NCI-H1694 (cell line): ENCODE measurements around the gene QKI.

Experiments used
- DNase-seq: peaks from one replicate; lab custom pipeline; 2025; lab: John Stamatoyannopoulos, UW

QKI gene

DNA sequence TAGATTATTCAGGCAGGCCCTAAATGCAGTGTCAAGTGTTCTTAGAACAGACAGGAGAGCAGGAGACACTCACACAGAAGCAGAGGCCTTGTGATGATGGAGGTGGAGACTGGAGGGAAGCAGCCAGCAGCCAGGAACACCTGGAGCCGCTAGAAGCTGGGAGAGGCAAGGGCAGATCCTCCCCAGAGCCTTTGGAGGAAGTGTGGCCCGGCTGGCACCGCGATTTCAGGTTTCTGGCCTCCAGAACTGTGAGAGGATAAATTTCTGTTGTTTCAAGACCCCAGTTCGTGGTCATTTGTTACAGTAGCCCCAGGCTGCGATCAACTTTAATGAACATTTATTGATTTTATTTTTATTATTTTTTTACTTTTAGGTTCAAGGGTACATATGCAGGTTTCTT lies 203.0 kb downstream of the QKI start:
- no peak for DNase-seq

DNA sequence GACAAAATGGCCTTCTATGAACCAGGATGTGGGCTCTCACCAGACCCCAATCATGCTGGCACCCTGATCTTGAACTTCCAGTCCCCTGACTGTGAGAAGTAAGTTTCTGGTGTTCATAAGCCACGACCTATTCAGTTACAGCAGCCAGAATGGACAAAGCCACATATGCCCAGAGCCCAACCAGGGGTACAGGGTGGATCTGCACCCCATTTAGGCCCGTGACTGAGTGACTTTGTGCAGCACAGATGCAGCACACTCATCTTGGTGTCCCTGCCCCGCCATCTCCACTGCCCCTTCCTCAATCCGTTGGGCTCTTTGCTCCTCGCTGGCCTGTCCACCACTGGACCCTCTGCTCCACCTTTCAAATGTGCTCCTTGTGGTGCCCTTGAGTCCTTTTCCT lies 205.6 kb downstream of the QKI start:
- no peak for DNase-seq

DNA sequence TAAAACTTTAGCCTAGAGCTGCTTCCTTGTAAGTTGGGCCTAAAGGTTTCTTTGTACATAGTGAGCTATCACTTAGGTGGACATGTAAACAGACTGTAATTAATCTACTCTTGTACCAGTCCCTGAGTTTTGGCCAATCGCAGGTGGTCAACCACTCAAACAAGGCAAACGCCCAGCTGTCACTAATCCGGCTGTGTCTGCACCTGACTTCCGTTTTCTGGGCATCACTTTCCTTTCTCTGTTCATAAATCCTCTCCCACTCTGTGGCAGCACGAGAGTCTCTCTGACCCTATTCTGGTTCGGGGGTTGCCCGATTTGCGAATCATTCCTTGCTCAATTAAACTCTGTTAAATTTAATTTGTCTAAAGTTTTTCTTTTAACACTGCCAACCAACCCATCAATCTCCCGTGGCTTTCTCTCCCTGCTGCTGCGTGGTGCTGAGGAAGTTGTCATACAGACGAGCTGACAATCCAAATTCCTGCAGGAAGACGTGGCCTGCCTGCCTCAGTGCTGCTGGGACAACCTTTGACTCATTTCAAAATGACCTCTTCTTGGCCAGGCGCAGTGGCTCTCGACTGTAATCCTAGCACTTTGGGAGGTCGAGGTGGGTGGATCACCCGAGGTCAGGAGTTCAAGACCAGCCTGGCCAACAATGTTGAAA lies 206.3 kb downstream of the QKI start:
- no peak for DNase-seq

DNA sequence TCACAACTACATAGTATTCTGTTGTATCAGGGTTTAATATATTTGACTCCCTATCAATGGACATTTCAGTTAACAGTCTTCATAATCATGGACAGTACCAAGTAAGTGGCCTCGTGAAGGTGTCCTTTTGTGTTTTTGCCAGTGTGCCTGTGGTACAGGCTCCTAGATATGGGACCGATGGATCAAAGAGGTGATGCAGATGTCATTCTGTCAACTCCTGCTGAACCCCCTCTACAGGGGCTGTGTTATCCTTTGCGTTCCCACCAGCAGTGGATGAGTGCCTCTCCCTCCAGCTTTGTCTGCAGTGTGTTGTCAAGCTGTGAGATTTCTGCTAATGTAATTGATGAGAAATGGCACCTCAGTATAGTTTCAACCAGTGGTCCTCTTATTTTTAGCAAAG lies 210.7 kb downstream of the QKI start:
- DNase-seq: no peak

DNA sequence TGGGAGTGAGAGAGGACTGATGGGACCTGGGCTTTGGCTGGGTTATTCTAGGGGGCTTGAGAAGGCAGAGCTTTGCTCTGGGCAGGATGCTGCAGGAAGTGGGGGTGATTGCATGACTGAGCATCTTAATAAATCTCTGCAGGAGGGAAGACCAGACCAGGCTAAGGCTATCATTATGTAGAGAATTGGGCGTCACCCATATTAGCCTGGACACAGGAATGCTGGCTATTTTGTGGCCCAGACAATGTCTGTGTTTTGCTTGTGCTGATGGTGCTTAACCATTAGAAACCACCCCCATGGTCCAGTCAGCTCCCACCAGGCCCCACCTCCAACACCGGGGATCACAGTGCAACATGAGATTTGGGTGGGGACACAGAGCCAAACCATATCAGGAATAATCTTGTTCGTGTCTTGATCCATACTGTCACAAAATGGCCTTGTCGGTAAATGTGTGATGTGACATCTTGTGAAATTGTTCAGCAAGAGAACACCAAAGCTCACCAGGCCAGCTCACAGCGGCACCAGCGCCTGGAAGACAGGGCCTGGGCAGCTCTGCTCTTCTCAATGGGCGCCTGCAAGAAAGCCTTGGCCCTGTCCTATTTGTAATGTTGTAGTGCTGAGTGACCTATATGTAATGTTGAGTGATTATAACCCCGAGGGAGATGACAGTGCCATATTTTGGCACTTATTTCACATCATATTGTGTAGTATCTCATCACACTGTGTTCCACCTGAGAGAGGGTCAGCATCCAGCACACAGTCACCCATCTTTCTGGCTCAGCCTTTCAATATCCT lies 211.8 kb downstream of the QKI start:
- no peak for DNase-seq

DNA sequence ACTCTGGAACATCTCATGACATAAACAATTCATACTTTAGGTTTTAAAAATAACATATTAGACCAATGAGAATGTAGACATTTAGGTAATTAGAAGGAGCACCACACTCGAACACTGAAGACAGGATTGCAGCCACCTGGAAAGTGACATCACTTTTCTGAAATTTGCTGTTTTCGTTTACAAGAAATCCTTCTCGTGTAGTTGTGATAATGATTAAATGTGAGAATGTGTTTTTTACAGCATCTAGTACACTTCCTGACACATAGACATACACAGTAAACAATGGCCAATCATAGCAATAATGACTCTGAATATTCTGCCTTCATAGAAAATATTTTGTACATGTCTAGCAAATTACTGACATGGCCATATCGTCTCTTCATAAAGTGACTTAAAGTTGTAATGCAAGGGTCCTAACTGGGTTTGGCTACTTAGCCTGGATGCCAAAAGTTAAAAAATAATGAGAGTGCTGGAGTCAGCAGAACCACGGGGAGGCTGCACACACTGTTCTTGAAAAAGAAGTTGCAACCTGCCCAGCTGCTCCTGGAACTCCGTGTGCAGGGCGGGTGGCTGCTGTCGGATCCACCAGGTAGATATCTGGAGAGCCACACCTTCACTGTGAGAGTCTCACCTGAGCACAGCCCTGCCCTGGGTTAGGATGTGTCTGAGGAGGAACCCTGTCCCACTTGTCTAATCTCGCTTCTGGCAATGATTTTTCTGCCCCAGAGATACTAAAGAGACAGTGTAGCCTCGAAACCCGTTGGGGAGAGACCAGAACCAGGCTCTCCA lies 212.9 kb downstream of the QKI start:
- no peak for DNase-seq
